HG02763 (cell line): ENCODE measurements around the gene TSPAN12.
"Not testable (repeated sequence)": the region's sequence is repeated elsewhere in the genome, so short reads cannot be mapped to it uniquely, and the experiment has no call there.

ENCODE experiments used
- ATAC-seq: cut with Tn5 transposase; IDR thresholded peaks from one replicate; pipeline ENCODE4 v1.9.1; 2021; ENCODE audit warnings: mild to moderate bottlenecking, moderate library complexity; ENCODE audit not compliant: unreplicated experiment

Gene TSPAN12

DNA sequence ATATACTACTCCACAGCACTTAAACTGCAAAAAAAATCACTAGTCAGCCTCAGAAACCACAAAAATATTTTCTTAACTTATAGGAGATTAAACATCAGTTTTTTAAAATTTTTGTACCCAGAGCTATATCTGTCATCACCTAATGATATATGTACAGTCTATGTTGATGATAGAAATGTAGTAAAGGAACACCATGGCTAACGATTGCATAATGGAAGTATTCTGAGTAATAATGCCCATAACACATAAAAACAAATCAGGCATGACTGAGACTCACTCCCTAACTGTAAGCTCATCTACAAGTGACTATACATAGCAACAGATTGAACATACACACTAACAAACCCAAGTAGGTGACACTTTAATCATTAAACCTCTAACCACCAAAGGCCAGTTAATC, 51.3 kb downstream of the TSPAN12 start:
- ATAC-seq, result no peak

DNA sequence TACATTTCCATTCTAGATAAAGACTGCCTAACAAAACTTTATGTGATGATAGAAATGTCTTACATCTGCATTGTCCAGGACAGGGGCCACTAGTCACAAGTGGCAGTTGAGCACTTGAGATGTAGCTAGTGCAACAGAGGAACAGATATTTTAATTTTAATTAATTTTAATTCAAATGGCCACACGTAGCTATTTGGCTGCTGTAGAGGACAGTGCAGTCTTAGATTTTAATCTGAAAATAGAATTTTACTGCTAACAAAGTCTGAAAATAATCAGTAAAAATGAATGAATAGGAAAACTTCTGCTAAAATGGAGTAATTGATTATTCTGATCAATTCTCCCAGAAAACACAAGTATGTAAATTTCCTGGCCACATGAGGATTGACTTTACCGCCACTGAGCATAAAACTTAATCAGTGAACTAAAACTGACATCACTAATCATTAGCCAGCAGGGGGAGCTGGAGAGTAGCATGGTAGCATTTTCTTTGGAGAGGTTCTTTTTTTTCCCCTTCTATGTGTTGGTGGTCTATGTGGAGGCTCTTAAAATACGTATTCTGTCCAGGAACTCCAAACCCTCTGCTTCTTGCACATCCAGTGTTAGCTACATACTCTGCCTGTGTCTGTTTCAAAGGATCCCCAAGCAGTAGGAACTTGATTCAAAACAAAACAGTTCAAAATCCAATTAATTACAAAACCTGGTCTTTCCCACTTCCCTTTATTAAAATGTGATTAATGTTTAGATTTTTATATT, 52.1 kb downstream of the TSPAN12 start:
- ATAC-seq, result peak; percentile 81

DNA sequence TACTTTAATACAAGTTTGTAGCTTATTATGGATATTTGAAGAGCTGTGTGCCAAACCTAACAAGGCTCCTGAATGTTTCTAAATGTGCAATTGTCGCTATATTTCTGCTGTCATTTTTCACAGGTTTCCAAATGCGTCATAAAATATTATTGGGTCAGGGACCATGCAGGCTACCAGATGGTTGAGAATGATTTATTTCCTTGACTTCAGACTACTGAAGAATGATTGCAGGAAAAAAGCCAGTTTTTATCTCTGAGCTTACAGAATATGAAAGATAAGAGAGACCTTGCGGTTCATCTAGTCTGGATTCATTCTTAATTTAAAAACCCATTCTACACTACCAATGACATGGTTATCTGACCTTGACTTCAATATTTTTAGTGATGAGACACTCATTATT, 55.2 kb downstream of the TSPAN12 start:
- ATAC-seq, result no peak

DNA sequence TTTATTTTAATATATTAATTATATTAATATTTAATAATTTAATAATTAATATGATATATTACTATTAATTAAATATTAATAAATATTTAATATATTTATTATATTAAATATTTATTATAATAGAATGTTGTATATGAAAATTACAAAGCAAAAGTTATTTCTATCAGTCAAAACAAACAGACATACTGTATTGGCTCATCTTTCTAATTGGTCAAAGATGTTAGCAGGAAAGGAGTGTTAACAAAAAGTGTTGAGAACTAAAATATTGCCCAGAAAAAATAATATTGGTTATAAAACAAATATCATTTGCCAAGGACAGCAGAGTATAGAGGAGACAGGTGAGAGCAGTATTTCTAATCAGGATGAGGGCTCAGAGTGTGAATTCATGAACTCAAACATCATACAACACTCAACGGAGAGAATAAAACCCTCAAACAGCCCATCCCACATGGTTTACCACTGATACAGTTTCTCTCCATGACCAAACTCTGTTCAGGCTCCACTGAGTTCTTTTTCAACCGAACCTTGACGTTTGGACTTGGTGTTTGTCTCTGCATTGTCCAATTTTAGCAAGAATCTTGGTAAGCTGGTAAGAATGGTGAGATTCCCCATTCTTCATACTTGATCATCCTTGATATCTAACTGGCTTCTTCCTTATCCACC, 58.0 kb downstream of the TSPAN12 start:
- ATAC-seq, result no peak

DNA sequence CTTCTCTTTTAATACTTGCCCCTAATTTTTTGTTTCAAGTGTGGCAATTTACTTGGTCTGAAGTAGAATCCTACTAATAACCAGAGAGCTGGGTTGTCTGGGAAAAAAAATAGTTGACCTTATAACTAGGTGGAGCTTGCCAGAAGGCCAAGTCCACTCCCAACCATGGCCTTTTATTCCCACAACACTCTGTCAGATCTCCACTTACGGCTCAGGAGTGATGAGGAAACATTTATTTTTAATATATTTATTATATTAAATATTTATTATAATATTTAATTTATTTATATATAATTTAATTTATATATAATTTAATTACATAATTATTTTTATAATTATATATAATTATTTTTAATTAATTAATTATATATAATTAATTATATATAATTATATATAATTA, 58.8 kb downstream of the TSPAN12 start:
- no peak for ATAC-seq

DNA sequence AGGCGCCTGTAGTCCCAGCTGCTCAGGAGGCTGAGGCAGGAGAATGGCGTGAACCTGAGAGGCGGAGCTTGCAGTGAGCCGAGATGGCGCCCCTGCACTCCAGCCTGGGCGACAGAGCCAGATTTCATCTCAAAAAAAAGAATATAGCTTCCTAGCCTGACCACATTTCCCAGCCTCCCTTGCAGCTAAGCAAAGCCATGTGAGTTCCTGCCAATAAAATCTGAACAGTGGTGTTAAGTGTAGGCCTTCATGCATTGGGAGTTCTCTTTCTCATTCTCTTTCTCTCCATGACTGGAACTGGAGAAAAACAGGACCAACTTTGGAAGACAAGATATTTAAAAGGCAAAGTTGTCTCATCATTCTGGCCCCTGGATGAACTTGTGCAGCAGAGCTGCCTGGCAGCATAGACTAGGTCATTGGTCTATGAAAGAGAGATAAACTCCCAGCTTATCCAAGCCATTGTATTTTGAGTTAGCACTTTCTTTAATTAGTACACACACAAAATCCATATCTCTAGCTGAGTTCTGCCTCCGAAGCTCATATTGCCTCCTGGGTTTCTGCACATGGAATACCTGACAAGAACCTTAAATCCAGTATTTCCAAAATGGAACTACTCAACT, 60.8 kb downstream of the TSPAN12 start:
- ATAC-seq, result no peak

DNA sequence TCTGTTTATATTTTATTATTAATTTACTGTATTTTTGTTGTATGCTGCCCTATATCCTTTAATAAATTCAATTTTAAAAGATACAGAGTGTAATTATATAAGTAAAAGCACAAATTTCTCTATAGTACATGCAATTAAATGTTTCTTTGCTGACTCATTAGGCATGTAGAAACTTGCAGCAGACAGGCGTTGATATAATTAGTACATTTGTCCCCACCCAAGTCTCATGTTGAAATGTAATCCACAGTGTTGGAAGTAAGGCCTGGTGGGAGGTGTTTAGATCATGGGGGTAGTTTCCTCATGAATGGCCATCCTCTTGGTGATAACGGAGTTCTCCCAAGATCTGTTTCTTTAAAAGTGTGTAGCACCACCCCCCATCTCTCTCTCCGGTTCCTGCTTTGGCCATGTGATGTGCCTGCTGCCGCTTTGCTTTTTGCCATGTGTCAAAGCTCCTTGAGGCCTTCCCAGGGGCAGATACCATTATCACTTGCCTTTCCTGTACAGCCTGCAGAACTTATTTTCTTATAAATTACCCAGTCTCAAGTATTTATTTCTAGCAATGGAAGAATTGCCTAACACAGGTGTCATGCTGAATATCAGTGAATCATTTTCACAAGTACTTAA, 63.7 kb downstream of the TSPAN12 start:
- ATAC-seq, result no peak

DNA sequence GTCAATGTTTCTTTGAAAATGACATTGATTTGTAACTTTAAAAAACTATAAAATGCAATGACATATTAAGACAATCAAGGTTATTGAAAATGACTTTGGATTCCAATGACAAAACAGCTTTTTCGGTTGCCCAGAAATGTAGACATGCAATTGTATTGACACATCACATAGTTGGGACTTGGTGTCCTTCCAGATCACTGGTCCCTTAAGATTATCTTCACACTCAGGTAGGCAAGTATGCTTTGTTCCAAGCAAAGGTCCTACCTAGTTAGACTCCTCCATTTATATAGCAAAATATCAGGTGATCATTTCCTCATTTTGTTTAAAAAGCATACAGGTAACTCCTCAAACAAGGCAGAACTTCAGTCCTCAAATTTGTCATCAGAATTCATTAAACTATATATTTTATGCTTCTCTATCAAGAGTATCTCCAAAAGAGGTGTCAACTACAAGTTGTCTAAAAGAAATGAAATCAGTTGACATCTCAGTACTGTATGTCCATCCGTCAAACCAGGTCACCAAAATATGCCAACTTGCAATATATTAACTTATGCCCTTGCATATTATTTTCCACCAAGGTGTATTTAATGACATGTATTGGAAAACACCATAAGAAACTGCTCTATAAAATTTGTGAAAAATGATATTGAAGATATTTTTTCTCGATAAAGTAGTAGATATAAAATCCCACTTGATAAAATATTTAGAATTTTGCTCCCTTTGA, 64.6 kb downstream of the TSPAN12 start:
- no peak for ATAC-seq

DNA sequence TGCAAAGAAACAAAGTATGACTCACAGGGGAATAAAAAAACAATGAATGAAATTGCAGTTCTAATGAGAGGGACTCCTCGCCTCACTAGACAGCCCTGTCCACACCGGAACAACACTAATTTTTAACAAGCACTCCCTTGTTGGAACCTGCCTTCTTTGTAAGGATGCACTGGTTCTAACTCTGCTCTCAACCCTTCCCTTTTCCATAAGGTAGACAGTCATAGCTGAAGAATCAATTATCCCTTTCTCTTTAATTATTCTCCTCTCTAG, 65.1 kb downstream of the TSPAN12 start:
- no peak for ATAC-seq

DNA sequence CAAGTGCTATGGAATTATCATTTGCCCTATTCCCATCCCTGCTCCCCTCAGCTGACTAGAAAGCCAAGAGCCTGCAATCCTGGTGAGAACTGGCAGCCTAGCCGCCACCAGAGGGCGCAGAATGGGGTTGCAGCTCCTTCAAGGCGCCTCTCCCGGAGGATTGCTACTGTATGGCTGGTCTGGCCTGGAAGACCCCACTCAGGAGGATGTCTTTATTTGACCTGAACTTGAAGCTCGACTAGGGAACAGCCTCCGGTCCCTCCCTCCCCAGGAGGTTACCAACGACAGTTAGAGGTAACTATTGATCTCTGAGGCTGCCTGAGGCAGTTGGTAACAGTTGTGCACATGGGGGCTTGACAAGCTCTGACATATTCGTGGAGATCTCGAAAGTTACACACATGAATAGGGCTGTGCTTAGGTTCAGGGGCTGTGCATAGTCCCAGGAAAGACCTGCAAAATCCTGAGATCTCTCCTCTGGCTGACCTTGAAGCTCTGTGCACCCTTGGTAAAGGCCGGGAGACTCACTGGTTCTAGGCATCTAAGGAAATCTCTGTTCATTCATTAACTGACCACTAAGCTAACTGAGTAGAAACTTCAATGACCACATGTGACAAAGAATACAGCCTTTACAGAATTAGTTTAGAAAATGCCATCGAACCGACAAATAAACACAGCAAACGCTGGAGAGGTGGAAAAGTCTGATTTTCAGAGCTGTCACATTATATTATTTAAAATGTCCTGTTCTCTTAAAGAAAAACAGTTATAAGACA, 65.7 kb downstream of the TSPAN12 start:
- ATAC-seq, result peak; percentile 97

DNA sequence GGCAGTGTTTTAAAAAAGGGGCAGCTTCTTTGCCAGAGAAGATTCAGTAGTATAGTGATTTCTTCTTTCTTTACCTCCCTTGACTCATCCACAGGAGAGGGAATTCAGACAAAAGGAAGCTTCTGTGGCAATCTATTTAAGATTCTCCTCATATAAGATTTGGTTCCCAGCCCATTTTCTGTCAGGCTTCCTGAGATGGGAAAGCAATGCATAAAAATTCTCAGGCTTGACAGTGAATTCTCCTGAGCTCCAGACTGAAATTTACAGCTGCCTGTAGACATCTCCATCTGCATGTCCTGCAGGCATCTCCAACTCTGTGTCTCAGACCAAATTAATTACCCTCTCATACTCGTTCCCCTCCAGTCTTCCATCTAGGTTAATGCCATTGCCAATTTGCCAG, 72.8 kb downstream of the TSPAN12 start:
- no peak for ATAC-seq

DNA sequence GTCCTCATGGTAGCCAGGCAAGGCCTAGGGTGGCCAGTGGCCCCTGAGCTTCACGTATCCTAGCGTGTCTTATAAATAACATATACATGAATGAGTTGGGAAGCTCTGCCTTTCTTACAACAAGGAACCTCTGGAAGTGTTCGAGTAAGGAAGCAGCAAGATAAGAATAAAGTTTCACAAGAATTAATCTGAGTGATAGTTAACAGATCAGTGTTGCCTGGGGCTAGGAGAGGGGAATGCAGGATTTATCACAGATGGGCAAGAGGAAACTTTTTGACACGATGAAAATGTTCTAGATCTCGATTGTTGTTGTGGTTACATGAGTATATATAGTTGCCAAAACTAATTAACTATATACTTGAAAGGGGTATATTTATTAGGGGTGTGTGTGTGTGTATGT, 74.2 kb downstream of the TSPAN12 start:
- ATAC-seq, result no peak

DNA sequence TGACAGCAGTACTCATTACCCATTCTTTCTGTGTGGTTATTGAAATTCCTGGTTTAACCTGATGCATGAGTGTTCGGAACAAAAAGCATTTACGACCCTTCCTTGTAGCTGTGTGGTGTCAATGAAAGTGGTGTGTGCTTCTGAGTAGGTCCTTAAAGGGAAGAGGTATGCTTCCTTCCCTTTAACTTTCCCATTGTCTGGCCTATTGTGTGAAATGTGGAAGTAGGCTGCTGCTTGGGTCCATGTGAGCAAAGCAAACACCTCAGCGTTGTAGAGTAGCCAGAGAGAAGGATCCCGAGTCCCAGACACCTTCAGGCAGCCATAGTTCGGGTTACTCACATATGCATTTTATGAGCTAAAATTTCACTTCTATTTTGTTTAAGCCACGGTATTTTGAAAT, 74.7 kb downstream of the TSPAN12 start:
- ATAC-seq, result no peak

DNA sequence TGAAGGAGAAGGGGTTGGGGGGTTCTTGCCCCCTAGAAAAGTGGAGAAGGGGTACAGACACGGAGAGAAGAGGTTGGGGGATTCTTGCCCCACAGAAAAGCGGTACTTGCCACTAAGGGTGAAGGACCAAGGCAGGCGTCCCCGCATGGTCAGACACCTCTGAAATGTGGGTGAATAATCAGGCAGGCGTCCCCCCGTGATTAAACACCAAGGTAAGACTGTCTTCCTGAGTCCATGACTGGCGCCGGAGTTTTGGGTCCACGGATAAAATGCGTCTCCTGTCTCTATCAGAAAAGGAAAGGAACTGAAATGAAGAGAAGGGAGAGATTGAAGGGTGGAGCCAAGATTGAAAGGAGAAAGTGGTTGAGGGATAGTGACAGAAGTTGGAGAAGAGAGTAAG, 76.0 kb downstream of the TSPAN12 start:
- ATAC-seq, result not testable (repeated sequence)

DNA sequence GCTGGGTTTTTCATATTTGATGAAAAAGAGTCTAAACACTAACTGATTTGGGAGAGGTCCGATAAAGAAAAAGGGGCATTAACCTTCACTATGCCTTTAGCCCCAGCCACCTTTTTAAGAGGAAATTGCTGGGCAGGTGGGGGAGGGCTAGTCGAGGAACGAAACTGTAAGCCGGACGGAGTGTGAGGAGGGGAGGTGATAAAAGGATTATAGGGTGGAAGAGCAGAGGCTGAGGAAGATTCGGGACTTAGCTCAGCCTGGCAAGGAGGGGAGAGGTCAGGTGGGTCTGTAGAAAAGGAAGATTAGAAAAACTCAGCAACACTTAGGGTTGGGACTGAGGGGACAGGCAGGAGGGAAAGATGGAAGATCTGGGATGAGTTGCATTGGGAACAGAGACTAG, 77.0 kb downstream of the TSPAN12 start:
- no peak for ATAC-seq

DNA sequence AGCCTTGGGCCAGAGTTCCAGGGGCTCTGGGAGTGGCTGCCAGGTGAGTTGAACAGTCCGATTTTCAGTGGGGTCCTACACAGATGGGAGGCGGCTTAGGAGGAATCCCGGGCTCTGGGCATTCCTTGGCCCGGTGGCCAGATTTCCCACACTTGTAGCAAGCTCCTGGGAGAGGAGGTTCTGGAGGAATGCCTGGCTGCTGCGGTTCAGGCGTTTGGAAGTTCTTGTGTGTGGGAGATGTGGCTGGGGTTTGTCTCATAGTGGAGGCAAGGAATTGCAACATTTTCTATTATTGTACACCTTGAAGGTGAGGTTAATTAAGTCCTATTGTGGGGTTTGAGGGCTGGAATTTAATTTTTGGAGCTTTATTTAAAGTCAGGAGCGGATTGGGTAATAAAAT, 77.5 kb downstream of the TSPAN12 start:
- not testable (repeated sequence) for ATAC-seq

DNA sequence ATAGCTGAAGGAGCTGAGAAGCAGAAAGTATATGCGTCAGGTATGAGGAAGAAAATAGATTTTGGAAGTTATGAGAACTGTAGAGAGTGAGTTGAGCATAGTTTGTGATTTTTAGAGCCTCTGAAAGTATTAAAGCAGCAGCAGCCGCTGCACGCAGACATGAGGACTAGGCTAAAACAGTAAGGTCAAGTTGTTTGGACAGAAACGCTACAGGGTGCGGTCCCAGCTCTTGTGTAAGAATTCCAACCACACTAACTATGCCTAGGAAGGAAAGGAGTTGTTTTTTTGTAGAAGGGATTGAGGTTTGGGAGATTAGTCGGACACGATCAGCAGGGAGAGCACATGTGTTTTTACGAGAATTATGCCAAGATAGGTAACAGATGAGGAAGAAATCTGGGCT, 78.9 kb downstream of the TSPAN12 start:
- not testable (repeated sequence) for ATAC-seq

DNA sequence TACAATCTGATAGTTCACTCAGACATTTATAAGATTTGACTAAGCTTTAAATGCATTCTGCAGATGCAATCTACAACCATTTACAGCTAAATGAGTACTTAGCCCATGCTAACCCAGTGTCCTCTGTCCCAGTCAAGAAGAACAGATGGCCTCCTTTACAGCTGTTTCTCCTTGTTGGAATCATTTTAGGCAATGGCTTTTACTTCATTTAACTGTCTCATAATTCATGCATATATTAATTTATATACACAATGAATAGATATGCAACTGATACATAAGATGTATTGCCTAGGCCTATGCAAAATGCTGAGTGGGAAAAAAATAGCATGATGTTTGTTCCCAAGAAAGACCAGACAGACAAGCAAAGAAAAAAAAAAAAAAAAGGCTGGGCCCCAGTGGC, 82.2 kb downstream of the TSPAN12 start:
- no peak for ATAC-seq

DNA sequence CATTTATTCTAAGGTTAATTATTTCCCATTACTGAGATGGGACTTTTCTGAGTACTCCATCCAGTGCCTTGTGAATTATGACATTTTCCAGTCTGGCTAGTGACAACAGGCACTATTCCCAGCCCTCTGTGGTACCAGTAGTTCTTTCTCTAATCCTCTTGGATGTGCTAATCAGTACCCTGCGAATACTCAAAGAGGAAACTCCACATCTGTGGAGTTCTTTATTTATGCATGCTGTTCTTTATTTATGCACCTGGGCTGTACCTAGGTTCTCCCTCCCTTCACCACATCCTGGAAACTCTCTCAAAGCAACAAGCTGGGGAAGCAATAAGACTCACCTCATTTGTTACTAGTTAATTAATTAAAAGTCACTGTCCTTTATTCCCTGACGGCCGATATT, 83.5 kb downstream of the TSPAN12 start:
- no peak for ATAC-seq

DNA sequence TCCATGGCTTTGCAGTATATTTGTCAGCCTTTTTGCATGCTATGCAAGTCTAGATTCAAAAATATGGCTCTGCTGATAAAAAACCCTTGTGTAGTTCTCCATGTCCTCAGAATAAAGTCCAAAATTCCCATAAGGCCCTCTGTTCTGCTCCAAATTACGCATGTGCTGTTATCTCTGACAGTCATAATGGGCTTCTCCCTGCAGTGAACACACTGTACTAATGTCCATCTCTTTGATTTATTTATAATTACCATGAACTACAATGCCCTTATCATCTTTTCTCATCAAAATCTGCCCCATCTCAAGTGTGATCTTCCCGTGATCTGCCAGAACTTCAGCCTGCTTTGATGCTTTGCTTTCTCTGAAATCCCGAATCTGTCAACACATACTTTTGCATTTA, 87.7 kb downstream of the TSPAN12 start:
- no peak for ATAC-seq

DNA sequence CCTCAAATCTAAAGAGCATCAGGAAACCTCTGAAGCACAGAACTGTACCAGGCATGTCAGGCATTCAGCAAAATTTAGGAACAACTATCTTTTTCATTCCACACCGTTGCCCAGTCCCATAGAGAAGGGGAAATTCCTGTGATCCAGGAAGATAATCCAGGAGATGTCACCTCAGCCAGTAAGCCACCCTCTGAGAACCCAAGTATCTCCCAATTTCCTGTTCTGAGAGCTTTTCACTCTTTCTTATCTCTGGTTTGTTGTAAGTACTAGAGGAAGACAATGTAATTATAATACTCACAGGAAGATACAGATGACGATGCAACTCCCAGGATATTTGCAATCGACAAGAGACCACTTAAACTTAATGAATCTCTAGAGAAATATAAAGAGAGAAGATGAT, 97.1 kb downstream of the TSPAN12 start:
- no peak for ATAC-seq
